Activated T-helper 9 cell treated with anti-CD3 and anti-CD28 coated beads, Interleukin-2, amount 50 U/mL, for 16 hours (primary cell): Measurements from ENCODE around the gene HOXD13.

Source experiments
- DNase-seq: peaks from one replicate; pipeline ENCODE4 v3.0.0-alpha.2; 2020; ENCODE audit warnings: low read depth

The HOXD13 gene

DNA sequence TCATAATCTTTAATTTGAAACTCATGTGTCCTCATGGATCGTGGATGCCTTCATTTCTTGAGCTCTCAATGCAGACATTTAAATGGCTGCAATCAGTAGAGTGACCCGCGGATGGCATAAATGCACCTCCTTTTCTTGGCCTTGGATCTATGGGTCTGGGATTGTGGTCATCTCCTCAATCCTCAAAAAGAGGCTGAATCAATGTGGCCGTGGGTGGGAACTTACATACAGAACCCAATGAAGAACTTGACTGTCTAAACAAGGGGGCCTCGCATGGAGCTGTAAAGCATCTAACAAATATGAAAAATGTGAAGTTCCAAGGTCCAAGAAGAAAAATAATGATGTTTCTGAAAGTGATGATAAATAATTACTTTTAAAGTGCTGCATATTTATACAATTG is 2.9 kb downstream of the HOXD13 start:
- no peak for DNase-seq

- DNase-seq = no peak
These were observed 3.9 kb downstream of the HOXD13 start for GRCh38 chr2:176096243-176096985.

GRCh38 chr2:176096986-176097819 is 4.7 kb downstream of the HOXD13 start:
- peak; percentile 19 for DNase-seq

DNA sequence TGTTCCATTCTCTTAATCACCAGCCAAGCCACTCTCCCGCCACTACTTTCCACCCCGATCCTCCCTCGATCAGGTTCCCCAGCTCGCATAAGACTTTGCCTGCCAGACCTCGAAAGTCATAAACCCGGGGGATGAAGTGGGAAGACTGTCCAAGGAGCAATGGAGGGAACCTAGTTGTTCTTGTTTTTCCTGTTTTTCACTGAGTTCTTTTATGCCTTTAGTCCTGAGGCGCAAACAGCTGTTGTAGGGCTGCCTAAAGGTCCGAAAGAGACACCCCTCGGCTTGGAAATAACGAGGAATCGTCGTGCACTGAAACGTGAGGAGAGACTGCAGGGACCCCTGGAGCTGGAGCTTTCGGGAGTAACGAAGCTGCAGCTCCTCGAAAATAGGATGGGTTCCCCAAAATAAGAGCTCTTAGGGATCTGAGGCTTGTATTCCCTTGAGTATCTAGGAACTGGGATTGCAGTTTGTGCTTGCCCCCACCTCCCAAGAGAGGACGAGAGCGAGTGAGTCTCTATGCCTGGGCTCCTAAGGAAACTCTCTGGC is 5.4 kb downstream of the HOXD13 start:
- no peak for DNase-seq

GRCh38 chr2:176098366-176099158 is 6.0 kb downstream of the HOXD13 start:
- no peak for DNase-seq

DNA sequence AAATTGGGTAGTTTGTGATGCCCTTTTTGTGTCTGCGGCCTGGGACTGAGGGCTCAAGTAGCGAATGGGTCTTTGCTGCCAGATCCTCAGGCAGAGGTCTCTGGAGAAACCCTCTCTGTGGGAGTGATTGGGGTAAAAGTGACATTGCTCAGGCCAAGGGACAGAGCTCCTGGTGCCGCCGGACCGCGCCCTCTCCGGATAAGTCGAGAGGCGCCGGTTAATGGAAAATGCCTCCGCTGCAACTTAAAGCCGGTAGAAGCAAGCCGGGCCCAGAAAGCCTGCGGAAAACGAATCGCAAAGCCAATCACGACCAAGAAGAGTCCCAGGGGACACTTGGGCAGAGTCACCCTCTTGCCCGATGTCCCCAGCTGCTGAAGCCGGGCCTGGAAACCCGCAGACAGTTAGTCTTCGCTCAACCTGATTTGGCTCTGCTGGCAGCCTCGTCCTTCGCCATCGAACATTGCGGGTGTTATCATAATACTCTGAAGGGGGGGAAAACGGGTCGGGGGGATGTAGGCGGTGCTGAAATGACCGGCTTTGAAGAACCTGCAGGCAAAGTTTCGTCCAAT is 6.7 kb downstream of the HOXD13 start:
- no peak for DNase-seq

DNA sequence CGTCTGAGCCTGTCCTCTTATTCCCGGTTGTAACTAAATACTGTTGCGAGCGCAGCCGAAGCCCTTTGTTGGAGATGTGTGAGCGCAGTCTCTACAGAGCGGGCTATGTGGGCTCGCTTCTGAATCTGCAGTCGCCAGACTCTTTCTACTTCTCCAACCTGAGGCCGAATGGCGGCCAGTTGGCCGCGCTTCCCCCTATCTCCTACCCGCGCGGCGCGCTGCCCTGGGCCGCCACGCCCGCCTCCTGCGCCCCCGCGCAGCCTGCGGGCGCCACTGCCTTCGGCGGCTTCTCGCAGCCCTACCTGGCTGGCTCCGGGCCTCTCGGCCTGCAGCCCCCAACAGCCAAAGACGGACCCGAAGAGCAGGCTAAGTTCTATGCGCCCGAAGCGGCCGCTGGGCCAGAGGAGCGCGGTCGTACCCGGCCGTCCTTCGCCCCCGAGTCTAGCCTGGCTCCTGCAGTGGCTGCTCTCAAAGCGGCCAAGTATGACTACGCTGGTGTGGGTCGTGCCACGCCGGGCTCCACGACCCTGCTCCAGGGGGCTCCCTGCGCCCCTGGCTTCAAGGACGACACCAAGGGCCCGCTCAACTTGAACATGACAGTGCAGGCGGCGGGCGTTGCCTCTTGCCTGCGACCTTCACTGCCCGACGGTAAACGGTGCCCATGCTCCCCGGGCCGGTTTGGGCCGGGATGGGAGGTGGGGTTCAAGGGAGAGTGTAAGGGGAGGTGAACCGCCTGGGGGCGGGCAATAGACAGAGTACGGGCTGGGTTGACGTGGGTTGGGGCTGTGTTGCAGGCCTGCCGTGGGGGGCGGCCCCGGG is 7.4 kb downstream of the HOXD13 start, which contains the start of gene HOXD12:
Gene HOXD12 (plus strand): TSS at position 68 of the 819 bp plus-strand sequence. CDS start 7 bp downstream, at position 75.
- DNase-seq = no peak

DNA sequence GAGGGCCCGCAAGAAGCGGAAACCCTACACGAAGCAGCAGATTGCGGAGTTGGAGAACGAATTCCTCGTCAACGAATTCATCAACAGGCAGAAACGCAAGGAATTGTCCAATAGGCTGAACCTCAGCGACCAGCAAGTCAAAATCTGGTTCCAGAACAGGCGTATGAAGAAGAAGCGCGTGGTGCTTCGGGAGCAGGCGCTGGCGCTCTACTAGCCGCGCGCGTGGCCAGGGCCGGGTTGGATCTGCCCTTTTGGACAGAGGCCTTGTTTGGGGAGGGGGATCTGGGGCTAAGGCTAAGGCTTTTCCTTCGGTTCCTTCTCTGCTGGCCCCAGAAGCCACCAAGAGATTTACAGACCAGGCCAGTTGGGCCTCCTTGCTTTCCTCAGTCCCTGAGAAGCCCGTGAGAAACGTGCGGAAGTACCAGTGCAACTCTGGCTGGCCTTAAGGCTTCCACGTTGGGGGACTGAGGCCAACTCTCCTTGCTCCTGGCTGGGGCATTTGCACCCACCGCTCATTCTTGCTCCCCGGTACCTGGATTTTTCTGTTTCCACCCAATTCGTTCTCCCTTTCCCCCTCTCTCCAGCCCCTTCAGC is 8.1 kb downstream of the HOXD13 start:
- no peak for DNase-seq

GRCh38 chr2:176101216-176101830 is 8.8 kb downstream of the HOXD13 start:
- no peak for DNase-seq

- DNase-seq = no peak
These were observed 9.3 kb downstream of the HOXD13 start for GRCh38 chr2:176101842-176102241.

- no peak for DNase-seq
These were observed 9.9 kb downstream of the HOXD13 start for GRCh38 chr2:176102309-176102866.

DNA sequence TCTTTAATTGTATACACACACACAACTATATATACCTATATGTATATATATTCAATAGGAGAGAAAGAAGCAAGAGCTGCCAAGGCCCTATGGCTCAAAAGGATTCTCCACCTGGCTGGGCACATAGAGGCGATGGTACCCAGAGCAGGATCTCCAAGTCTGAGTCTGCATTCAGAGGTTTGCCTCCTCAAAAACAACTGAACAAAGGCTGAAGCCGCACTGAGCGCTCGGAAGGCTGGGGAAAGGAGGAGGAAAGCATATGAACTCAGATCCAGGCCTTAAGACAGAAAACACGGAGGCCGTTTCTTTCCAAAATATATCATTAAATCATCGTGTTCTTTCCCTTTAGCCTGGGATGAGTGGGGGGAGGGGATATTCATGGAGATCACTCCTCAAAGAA is 10.7 kb downstream of the HOXD13 start:
- no peak for DNase-seq

GRCh38 chr2:176103742-176104315 is 11.3 kb downstream of the HOXD13 start:
- DNase-seq = no peak

DNA sequence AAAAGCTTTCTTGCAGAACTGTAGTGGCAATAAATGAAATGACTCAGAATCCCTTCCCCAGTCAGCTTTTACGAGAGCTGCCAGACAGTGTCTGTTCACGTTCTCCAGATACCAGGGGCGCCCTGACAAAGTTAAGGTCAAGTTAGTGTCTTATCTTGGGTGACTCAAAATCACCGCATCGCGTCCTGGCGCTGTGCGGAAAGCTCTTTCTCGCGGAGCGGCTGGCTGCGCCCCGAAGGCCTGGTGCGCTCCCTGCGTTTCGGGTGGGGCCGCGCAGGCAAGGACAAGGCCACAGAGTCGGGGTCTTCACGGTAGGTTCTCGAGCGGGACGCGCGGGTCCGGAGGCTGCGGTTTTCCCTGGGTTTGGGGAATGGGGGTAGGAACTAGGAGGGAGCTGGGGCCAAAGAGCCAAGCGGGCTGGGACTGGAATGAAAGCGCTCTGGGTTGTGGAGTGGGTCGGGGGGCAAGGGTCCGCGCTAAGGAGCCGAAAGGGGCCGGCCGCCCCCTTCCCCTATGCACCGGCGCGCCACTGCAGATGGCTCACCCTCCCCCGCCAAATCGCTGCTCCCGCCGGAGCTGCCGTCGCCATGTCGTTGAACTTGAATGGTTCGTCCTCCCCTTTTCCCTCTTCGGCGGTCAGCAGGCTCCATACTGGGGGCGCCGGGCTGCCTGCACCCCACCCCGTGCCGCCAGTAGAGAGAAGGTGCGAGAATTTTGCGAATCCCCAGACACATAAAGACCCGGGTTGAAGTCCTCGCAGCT is 12.0 kb downstream of the HOXD13 start:
- DNase-seq = no peak

- no peak for DNase-seq
These were observed 12.7 kb downstream of the HOXD13 start for GRCh38 chr2:176105078-176105729.

DNA sequence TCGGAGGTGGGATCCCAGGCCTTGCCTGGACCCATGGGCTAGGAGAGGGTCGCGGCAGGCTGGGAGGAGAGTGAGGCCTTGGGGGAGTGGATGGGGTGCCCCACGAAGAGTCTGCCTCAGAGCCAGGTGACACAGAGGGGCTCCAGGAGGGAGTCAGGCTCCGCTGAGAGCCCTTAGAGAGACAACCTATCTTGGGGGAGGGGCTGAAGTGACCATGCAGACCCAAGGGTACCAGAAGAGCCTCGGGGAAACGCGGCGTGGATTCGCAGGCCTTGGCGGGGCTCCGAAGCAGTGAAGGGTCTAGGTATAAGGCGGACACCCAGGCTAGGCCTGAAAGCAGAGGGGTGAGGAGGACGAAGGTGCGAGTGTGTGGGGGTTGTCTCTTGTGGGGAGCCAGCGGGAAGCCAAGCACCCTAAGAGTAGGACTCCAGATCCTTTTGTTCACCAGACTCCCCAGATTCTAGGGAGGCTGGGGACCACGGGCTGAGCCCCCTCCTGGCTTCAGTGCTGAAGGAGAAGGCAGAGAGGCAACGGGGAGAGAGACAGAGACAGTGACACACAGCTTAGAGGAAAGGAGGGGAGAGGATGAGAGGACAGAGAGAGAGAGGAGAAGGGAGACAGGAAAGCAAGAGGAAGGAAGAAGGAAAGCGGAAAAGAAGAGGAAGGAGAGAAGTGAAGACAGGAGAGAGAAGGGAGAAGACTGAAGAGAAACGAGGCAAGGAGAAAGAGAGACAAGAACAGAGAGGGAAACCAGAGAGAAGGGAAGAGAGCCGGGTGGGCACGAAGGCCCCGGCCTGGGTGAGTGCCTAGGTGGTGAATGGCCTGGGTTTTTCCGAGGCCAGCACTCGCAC is 13.4 kb downstream of the HOXD13 start:
- no peak for DNase-seq
